Measurements from ENCODE around the gene EPHA4. TPM values are rescaled to one million over a fixed set of nuclear protein-coding genes. Genes with fewer than 3 reads are reported as not detected.
A peak's percentile ranks its signal among the peaks of the same experiment; 100 is the strongest.

Gene EPHA4
- total RNA-seq (2014; rRNA removed; shearing (Covaris generic)), result 42.2 and 47.8 TPM in 2 replicates
- 18.9 and 24.4 TPM in 2 replicates for polyA plus RNA-seq (2016; fragmentation: Nextera tagmentation; extraction: Ambion mirVana)

GRCh38 chr2:221572219-221572820, at the start of gene EPHA4:
TSS of gene EPHA4 (minus strand) at chr2:221572304. CDS start at chr2:221572248, 56 bp downstream.
- H3K4me1 ChIP-seq (ENCODE audit: insufficient read depth), result peaks cover 18% of the 10 kb centered on the region
- peak within 1 kb of the TSS; percentile 92 for H3K4me3 ChIP-seq
- peaks cover 46% of the 10 kb centered on the region for H3K79me2 ChIP-seq (ENCODE audit: insufficient read depth)
- no peaks in the 10 kb centered on the region for H3K27me3 ChIP-seq (replicated peaks; ENCODE audit: insufficient read depth)
- 2% methylated on average over 31 to 43 of the region's 55 CpGs for WGBS, 2 experiments (ENCODE audit: low coverage in 1 of 2, low lambda C conversion rate in 2 of 2, missing lambda C conversion rate in 2 of 2)
- peak within 1 kb of the TSS; percentile 93 for H3K4me2 ChIP-seq (ENCODE audit: unreplicated experiment)
- H2AFZ ChIP-seq, result peak within 1 kb of the TSS; percentile 93
- peak within 1 kb of the TSS; percentile 79 for H3K9ac ChIP-seq
- H4K20me1 ChIP-seq (ENCODE audit: insufficient read depth), result no peaks in the 10 kb centered on the region
- DNase-seq, result peak; percentile 97
- H3K9me3 ChIP-seq (ENCODE audit: low read depth), result no peaks in the 10 kb centered on the region
- H3K36me3 ChIP-seq (ENCODE audit: low read depth), result peaks cover 11% of the 10 kb centered on the region; the same call in 1 of the 2 replicates
- H3K9me2 ChIP-seq (ENCODE audit: insufficient read depth), result no peaks in the 10 kb centered on the region
- in situ Hi-C loops (cut with MboI), result loop anchor here (10.0 to 25.0 kb wide), 3 partner anchors 888 to 1835 kb away; no protein-coding TSS in a partner anchor
- TF ChIP-seq EZH2 (IDR thresholded peaks at IDR 0.05; ENCODE audit: insufficient read depth, poor library complexity, severe bottlenecking) (no peak), EZH2phosphoT487 (IDR thresholded peaks at IDR 0.05; ENCODE audit: insufficient read depth, low read depth) (no peak)
- H3F3A ChIP-seq (ENCODE audit: insufficient read depth), result no peaks in the 10 kb centered on the region
- H3K27ac ChIP-seq, result peak within 1 kb of the TSS; percentile 45

DNA sequence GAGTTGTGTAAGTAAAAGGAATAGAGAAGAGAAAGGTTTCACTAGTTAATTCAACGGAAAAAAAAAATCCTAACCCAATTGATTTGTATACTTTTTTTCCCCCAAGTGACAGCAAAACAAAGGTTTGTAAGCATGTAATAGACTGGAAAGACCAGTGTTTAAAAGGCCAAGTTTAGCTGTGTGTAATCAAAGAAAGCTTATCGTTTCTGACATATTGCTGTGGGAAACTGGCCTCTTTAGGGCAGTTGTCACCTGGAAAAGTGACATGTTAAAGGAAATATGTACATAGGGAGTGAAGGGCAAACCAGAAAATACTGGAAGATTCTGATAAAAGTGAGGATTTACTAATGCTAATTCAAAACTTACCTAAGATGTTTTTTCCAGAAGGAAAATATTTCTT, 45.9 kb upstream of the EPHA4 start:
- Histone ChIP-seq H3K36me3 (ENCODE audit: low read depth) (no peaks in the 10 kb centered on the region), H3K4me2 (ENCODE audit: unreplicated experiment) (no peak overlapping the region), H3K9ac (no peak overlapping the region), H3K79me2 (ENCODE audit: insufficient read depth) (no peaks in the 10 kb centered on the region), H3K9me3 (ENCODE audit: low read depth) (peaks cover 3% of the 10 kb centered on the region), H2AFZ (no peak overlapping the region), H3F3A (ENCODE audit: insufficient read depth) (no peaks in the 10 kb centered on the region), H3K4me1 (ENCODE audit: insufficient read depth) (no peaks in the 10 kb centered on the region), H3K4me3 (no peak overlapping the region), H3K27ac (no peak overlapping the region), H3K27me3 (replicated peaks; ENCODE audit: insufficient read depth) (no peaks in the 10 kb centered on the region), H4K20me1 (ENCODE audit: insufficient read depth) (no peaks in the 10 kb centered on the region), H3K9me2 (ENCODE audit: insufficient read depth) (no peaks in the 10 kb centered on the region)
- TF ChIP-seq EZH2phosphoT487 (IDR thresholded peaks at IDR 0.05; ENCODE audit: insufficient read depth, low read depth), result no peak
- no peak for TF ChIP-seq EZH2 (IDR thresholded peaks at IDR 0.05; ENCODE audit: insufficient read depth, poor library complexity, severe bottlenecking)
- WGBS, 2 experiments (ENCODE audit: low coverage in 1 of 2, low lambda C conversion rate in 2 of 2, missing lambda C conversion rate in 2 of 2), result 56 to 58% methylated on average over 2 of the region's 2 CpGs
- no peak for DNase-seq
- in situ Hi-C loops (cut with MboI), result no loop called here

- no peak for TF ChIP-seq EZH2phosphoT487 (IDR thresholded peaks at IDR 0.05; ENCODE audit: insufficient read depth, low read depth)
- TF ChIP-seq EZH2 (IDR thresholded peaks at IDR 0.05; ENCODE audit: insufficient read depth, poor library complexity, severe bottlenecking), result no peak
- no peaks in the 10 kb centered on the region for H3K36me3 ChIP-seq (ENCODE audit: low read depth)
- H3K4me3 ChIP-seq, result no peak overlapping the region
- no peaks in the 10 kb centered on the region for H3K4me1 ChIP-seq (ENCODE audit: insufficient read depth)
- no peaks in the 10 kb centered on the region for H3K79me2 ChIP-seq (ENCODE audit: insufficient read depth)
- no peak overlapping the region for H3K9ac ChIP-seq
- no peaks in the 10 kb centered on the region for H3K27me3 ChIP-seq (replicated peaks; ENCODE audit: insufficient read depth)
- H3F3A ChIP-seq (ENCODE audit: insufficient read depth), result no peaks in the 10 kb centered on the region
- H3K27ac ChIP-seq, result no peak overlapping the region
- no peaks in the 10 kb centered on the region for H4K20me1 ChIP-seq (ENCODE audit: insufficient read depth)
- no peaks in the 10 kb centered on the region for H3K9me2 ChIP-seq (ENCODE audit: insufficient read depth)
- WGBS, 2 experiments (ENCODE audit: low coverage in 1 of 2, low lambda C conversion rate in 2 of 2, missing lambda C conversion rate in 2 of 2), result 73 to 74% methylated on average over 13 of the region's 13 CpGs
- in situ Hi-C loops (cut with MboI), result no loop called here
- no peak for DNase-seq
- H2AFZ ChIP-seq, result no peak overlapping the region
- H3K4me2 ChIP-seq (ENCODE audit: unreplicated experiment), result no peak overlapping the region
- H3K9me3 ChIP-seq (ENCODE audit: low read depth), result no peaks in the 10 kb centered on the region
Measured at GRCh38 chr2:221616561-221616960, 44.5 kb upstream of the EPHA4 start.

DNA sequence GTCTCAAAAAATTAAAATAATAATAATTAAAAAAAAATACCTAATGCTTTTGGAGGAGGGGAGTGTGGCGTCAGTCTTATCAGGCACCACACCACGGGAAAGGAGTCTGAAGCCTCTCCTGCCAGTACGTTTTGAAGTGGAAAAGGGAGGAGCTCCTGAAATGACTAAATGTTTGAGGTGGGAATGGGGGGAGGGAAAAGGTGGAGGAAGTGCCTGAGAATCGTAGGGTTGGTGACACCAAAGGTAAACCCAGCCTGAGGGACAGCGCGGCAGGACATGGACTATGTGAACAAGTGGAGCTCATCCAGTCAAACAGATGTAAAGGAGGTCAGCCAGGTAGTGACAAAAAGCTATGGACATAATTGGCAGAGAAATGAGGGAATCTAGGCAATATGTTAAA, 42.2 kb upstream of the EPHA4 start:
- H3K27ac ChIP-seq, result no peak overlapping the region
- no peaks in the 10 kb centered on the region for H3K9me3 ChIP-seq (ENCODE audit: low read depth)
- H3K4me3 ChIP-seq, result no peak overlapping the region
- 55 to 59% methylated on average over 6 of the region's 6 CpGs for WGBS, 2 experiments (ENCODE audit: low coverage in 1 of 2, low lambda C conversion rate in 2 of 2, missing lambda C conversion rate in 2 of 2)
- no peaks in the 10 kb centered on the region for H3K9me2 ChIP-seq (ENCODE audit: insufficient read depth)
- H3K4me1 ChIP-seq (ENCODE audit: insufficient read depth), result no peaks in the 10 kb centered on the region
- H2AFZ ChIP-seq, result no peak overlapping the region
- H3K36me3 ChIP-seq (ENCODE audit: low read depth), result no peaks in the 10 kb centered on the region
- DNase-seq, result no peak
- TF ChIP-seq EZH2 (IDR thresholded peaks at IDR 0.05; ENCODE audit: insufficient read depth, poor library complexity, severe bottlenecking) (no peak), EZH2phosphoT487 (IDR thresholded peaks at IDR 0.05; ENCODE audit: insufficient read depth, low read depth) (no peak)
- no peak overlapping the region for H3K9ac ChIP-seq
- H3F3A ChIP-seq (ENCODE audit: insufficient read depth), result no peaks in the 10 kb centered on the region
- H4K20me1 ChIP-seq (ENCODE audit: insufficient read depth), result no peaks in the 10 kb centered on the region
- in situ Hi-C loops (cut with MboI), result no loop called here
- H3K79me2 ChIP-seq (ENCODE audit: insufficient read depth), result no peaks in the 10 kb centered on the region
- H3K4me2 ChIP-seq (ENCODE audit: unreplicated experiment), result no peak overlapping the region
- H3K27me3 ChIP-seq (replicated peaks; ENCODE audit: insufficient read depth), result peaks cover 5% of the 10 kb centered on the region; the same call in 1 of the 2 replicates

Data from GM23248 (cell line).